GM12891 (cell line): Measurements from ENCODE around the gene RET.

Experiments used
- PAX5 ChIP-seq: IDR thresholded peaks from 2 replicates; pipeline ENCODE4 v1.6.1; 2011; ENCODE audit warnings: low read length, moderate library complexity, mild to moderate bottlenecking; ENCODE audit not compliant: insufficient read depth, severe bottlenecking
- POLR2A ChIP-seq: IDR thresholded peaks from 2 replicates; pipeline ENCODE4 v1.6.1; 2011; ENCODE audit warnings: low read depth, low read length, control low read depth
- POLR2AphosphoS5 ChIP-seq: IDR thresholded peaks from 2 replicates; pipeline ENCODE4 v1.6.1; 2011; ENCODE audit warnings: low read depth, low read length, control low read depth
- SPI1 ChIP-seq: IDR thresholded peaks from 2 replicates; pipeline ENCODE4 v1.6.1; 2011; ENCODE audit warnings: low read depth, low read length, control low read depth
- TAF1 ChIP-seq: IDR thresholded peaks from 2 replicates; pipeline ENCODE4 v1.6.1; 2011; ENCODE audit warnings: low read depth, low read length, control low read depth

DNA sequence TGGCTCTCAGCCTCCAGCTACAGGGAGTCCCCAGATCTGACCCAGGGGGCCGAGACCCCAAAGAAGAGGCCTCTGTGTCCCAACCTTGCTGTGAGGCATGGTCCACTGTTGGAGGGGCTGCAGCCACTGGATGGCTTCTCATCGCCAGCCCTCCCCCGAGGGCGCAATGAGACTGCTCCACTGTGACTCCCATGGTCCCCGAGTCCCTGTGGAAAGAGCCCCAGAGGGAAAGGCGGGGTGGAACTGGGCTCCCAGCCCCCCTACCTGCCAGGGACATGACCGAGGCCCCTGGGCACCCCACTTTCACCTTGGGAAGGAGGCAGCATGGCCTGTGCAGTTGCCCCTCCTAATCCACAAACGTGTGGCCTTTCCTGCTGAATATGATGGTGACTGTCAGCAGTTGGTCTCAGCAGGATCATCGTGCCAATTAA lies 33.5 kb upstream of the RET start:
- TF ChIP-seq POLR2AphosphoS5 (no peak), POLR2A (no peak), TAF1 (no peak), SPI1 (no peak), PAX5 (no peak)
